VCaP (cell line): Measurements from ENCODE around the gene NEURL3.

Experiments
- H3K27ac ChIP-seq: fragments of 450-650 bp; 2 replicates; pipeline ENCODE4 v1.5.1; 2017
- TF ChIP-seq, protein P1 (sequence below): fragments of 450-650 bp; conservative IDR thresholded peaks from 2 replicates; pipeline ENCODE4 v1.5.1; 2017; ENCODE audit warnings: mild to moderate bottlenecking, moderate library complexity

Gene NEURL3

DNA sequence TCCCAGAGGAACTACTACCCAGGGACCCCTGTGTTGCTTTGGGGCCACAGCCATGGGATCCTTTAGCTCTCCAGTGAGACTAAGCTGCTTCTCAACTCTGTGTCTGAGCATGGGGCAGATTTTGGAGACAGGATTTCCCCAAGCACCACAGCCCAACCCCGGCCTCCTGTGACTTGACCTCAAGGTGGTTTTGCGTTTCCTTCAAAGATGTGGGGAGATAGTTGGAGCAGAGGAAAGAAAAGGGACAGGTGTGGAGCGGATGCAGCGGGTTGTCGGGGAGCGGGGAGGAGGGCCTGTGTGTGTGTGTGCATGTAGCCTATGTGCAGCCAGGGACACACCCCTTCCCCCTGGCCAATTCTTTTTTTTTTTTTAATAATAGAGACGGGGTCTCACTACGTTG lies 41.6 kb upstream of the NEURL3 start:
- no peak overlapping the region for H3K27ac ChIP-seq
- TF ChIP-seq, protein P1, sequence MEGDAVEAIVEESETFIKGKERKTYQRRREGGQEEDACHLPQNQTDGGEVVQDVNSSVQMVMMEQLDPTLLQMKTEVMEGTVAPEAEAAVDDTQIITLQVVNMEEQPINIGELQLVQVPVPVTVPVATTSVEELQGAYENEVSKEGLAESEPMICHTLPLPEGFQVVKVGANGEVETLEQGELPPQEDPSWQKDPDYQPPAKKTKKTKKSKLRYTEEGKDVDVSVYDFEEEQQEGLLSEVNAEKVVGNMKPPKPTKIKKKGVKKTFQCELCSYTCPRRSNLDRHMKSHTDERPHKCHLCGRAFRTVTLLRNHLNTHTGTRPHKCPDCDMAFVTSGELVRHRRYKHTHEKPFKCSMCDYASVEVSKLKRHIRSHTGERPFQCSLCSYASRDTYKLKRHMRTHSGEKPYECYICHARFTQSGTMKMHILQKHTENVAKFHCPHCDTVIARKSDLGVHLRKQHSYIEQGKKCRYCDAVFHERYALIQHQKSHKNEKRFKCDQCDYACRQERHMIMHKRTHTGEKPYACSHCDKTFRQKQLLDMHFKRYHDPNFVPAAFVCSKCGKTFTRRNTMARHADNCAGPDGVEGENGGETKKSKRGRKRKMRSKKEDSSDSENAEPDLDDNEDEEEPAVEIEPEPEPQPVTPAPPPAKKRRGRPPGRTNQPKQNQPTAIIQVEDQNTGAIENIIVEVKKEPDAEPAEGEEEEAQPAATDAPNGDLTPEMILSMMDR = no peak

DNA sequence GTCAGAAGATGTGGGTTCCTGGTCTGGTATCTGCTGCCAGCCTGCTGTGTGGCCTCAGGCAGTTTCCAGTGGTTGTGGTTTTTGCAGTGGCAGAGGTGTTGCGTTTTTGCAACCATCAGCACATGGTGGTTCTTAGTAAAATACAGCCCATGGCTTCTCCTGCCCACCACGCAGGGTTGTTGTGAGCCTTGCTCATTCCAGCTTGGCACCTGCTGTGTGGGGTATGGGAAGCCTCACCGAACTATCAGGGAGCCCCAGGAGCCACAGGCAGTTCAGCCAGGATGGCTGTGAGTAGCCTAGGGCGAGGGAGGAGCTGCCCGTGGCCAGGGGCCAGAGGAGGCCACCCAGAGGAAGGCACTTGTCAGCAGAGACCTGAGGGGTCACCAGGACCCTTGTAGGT lies 41.2 kb upstream of the NEURL3 start:
- H3K27ac ChIP-seq = no peak overlapping the region

DNA sequence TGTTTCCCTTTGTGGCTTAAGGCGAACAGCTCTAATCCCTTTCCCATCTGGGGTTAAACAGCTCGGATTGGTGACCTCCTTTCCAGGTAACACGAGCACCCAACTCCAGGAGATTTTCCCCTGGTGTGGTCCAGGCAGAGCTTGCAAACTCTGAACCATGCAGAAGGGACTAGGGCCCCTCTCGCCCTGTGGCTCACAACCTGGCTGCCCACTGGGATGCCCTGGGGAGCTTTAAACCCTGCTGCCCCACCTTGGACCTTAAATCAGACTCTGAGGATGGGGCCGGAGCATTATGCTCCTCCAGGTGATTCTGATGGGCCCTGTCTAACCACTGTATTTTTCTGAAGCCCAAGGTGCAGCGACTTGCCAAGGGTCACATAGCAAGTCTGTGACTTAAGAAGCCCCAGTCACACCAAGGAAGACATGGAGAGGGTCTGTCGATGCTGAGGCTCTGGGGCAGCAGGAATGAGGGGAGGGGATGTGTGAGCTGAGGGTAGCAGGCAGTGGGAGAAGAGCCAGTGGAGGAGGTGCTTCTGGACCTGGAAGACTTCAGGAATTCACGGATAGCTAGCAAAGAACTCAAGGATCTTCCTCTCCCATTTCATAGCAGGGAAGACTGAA lies 37.3 kb upstream of the NEURL3 start:
- H3K27ac ChIP-seq = no peak overlapping the region
- TF ChIP-seq, protein P1 = no peak

More for the DNA sequence above, 41.2 kb upstream of the NEURL3 start:
- TF ChIP-seq, protein P1 = no peak

DNA sequence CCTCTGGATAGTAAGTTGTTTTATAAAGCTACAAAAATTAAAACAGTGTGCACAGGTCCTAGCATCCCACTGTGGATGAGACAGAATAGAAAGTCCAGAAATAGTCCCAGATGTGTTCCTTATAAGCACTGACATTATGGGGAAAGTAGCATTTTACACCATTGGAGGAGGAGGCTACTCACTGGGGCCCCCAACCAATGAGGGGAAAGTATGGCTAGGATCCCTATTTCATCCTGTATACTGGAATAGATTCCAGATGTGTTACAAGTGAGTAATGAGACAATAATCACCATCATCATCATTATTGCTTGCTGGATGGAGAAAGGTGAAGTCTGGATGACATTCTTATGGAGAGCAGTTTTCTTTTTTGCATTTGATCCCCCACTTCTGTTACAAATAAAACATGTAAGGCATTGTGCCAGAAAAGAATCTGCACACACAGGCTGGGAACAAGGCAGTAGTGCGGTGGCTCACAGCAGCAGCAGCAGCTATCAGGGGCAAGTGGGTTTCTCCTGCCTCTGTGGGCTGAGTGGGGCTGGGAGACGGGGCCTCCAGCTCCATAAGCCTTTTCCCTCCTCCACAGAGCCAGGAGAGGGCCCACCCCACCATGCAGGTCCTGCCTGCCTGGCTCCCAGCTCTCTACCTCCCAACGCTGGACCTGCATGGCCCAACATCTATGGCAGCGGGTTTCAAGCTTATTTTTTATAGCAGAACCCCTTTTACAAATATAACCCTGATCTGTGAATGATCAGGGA lies 36.4 kb upstream of the NEURL3 start:
- TF ChIP-seq, protein P1 = no peak
- H3K27ac ChIP-seq = no peak overlapping the region

DNA sequence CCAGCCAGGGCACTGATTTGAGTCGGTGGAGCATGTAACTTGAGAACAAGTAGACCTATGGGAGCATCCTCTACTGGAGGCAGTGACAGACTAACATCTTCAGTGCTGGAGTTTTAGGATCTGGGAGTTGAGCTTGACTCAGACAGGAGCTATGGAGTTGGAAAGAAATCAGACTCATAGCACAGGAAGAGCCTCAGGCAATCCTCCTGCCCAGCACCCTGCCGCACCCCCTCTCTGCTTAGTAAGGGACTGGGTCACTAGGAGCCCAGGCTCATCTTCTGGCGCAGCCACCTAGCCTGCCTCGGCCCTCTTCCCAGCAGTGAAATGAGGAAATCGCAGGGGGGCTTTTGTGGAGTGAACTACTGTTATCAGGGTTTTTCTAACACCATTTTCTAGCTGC lies 35.0 kb upstream of the NEURL3 start:
- TF ChIP-seq, protein P1 = no peak
- H3K27ac ChIP-seq = no peak overlapping the region

DNA sequence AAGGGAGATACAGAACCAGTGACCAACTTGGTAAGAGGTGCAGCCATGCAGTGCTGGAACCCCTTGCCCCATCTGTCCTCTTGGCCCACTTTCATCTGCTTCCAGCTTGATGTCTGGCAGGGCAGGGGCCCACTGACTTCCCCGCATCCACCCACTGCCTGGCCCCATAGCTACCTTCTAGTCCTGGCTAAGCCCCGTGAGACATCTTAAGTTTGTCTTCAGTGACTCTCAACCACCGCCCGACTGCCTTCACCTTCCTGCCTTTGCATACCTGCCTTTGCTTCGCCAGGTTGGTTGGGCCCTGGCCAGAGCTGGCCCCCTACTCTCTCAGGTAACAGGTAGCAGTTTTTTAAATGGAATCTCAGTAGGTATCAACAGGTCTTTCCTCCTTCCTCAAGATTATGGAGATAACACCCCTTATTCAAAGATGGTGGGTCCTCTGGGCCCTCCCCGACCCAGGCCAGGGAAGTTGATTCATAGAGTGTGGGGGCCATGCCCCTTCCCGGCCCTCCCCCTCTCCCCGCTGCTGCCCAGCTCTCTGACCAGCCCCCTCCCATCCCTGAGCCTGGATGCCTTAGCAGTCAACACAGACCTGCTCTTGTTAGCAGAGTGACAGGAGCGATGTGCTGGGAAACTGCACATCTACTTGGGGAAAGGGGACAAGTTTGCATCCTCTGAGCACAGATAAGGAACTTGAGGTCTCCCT lies 34.2 kb upstream of the NEURL3 start:
- no peak overlapping the region for H3K27ac ChIP-seq
- TF ChIP-seq, protein P1 = no peak

DNA sequence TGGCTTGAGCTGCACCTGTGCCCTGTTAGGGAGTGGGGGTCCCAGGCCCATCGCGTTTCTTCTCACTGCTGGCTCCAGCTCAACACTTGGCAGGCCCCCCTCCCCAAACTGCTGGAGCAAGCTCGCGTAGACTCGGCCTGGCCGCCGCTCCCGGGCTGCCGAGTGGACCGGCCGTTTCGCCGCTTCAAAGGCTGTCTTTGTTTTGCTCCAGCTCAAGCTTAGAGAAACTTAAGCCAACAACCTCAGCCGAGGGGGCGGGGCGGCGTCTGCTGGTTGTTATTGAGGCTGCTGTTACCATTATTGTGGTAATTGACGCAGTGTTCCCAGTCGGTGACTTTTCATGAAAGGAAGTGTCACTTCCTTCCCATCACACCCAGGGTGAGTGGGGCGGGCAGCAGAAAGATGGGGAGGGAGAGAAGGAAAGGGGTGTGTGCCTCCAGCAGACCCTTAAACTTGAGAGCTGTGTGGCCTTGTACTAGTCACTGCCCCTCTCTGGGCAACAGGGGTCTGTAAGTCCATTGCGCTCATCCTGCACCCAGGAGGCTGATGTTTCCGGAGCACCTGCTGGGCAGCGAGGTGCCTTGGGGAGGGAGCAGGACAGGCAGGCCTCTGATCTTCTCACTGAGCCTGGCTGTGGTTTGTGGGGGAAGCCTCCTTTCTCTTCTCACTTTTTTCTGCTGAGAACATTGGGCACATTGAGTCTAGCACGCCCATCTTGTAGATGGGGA lies 33.5 kb upstream of the NEURL3 start:
- TF ChIP-seq, protein P1 = no peak

More for the DNA sequence above, 33.5 kb upstream of the NEURL3 start:
- no peak overlapping the region for H3K27ac ChIP-seq
